Panc1 (cell line): ENCODE data around the gene GPHN. TPM values are rescaled to one million over a fixed set of nuclear protein-coding genes. Genes with fewer than 3 reads are reported as not detected.

ENCODE experiments used
- ATAC-seq: fragments of 200-7000 bp; cut with Tn5 transposase; 2 replicates; pipeline ENCODE4 v1.9.1; 2020; ENCODE audit warnings: mild to moderate bottlenecking, moderate library complexity
- BruUV-seq: library from RNA; stranded (reverse); fragments of 400-500 nt; replicated peaks from 2 replicates; lab custom pipeline; 2021; lab: Mats Ljungman, UMichigan
- CTCF ChIA-PET: fragments of 300-600 bp; sonication (Branson Sonifier 250); formaldehyde crosslinking; loops from one replicate; lab custom pipeline; 2022; ENCODE audit warnings: antibody characterized with exemption; lab: Charles Lee
- POLR2A ChIA-PET: fragments of 300-600 bp; sonication (Branson Sonifier 250); formaldehyde crosslinking; loops from one replicate; lab custom pipeline; 2022; ENCODE audit warnings: antibody characterized with exemption; lab: Charles Lee
- DNase-seq: peaks from one replicate; pipeline ENCODE4 v3.0.0-alpha.2; 2010; ENCODE audit warnings: low read depth, low spot score
- H3K27ac ChIP-seq: 2 replicates; pipeline ENCODE4 v1.5.1; 2011; ENCODE audit warnings: mild to moderate bottlenecking, low read length, inconsistent platforms
- H3K27me3 ChIP-seq: fragments of 200-500 bp; sonication (Bioruptor generic); 2 replicates; pipeline ENCODE4 v1.6.0; 2014; ENCODE audit warnings: low read length, inconsistent platforms; ENCODE audit not compliant: control insufficient read depth, insufficient read depth
- H3K36me3 ChIP-seq: fragments of 200-500 bp; sonication (Bioruptor generic); 2 replicates; pipeline ENCODE4 v1.5.1; 2014; ENCODE audit warnings: inconsistent platforms, mild to moderate bottlenecking, low read length, moderate library complexity; ENCODE audit not compliant: control insufficient read depth, insufficient read depth
- H3K4me1 ChIP-seq: 2 replicates; pipeline ENCODE4 v1.5.1; 2011; ENCODE audit warnings: inconsistent platforms, mild to moderate bottlenecking, low read length, moderate library complexity; ENCODE audit not compliant: control insufficient read depth, insufficient read depth
- H3K4me3 ChIP-seq, 2 experiments: 2 replicates each; pipeline ENCODE4 v1.5.1; 2011 to 2012; ENCODE audit warnings: low read depth in 2 of 2, low read length in 2 of 2, mild to moderate bottlenecking in 2 of 2, inconsistent platforms in 1 of 2, moderate library complexity in 1 of 2
- H3K9me3 ChIP-seq: fragments of 200-500 bp; sonication (Bioruptor generic); 2 replicates; pipeline ENCODE4 v1.5.1; 2014; ENCODE audit warnings: low read depth, mild to moderate bottlenecking, inconsistent platforms, low read length, moderate library complexity; ENCODE audit not compliant: control insufficient read depth, insufficient read depth
- CTCF ChIP-seq: fragments of 450-650 bp; IDR thresholded peaks from 2 replicates; pipeline ENCODE4 v1.5.1; 2017; ENCODE audit warnings: mild to moderate bottlenecking
- POLR2AphosphoS5 ChIP-seq: IDR thresholded peaks from 2 replicates; pipeline ENCODE4 v1.6.1; 2012; ENCODE audit warnings: mild to moderate bottlenecking, low read depth, low read length, moderate library complexity
- REST ChIP-seq, 2 experiments: IDR thresholded peaks; 2 replicates each; pipeline ENCODE4 v1.6.1; 2011 to 2012; ENCODE audit warnings: low read depth in 2 of 2, control low read depth in 1 of 2, low read length in 1 of 2, mild to moderate bottlenecking in 1 of 2, moderate library complexity in 1 of 2; ENCODE audit not compliant: insufficient read depth in 1 of 2
- SIN3A ChIP-seq: IDR thresholded peaks from 2 replicates; pipeline ENCODE4 v1.6.1; 2012; ENCODE audit warnings: low read depth, mild to moderate bottlenecking, low read length, moderate library complexity, borderline replicate concordance; ENCODE audit not compliant: insufficient read depth
- TCF7L2 ChIP-seq: IDR thresholded peaks from 2 replicates; pipeline ENCODE4 v1.6.1; 2011; ENCODE audit warnings: mild to moderate bottlenecking, low read depth, low read length, inconsistent platforms
- in situ Hi-C: cut with HindIII; loops from 2 replicates; pipeline ENCODE4 v1.10.0; 2016; ENCODE audit warnings: low sequenced_read_pairs, low pct_unique_long_range_greater_than_20kb
- intact Hi-C: fragments of 100-400 bp; cut with micrococcal nuclease; formaldehyde crosslinking; loops from one replicate; pipeline ENCODE4 v1.10.0; 2022; ENCODE audit not compliant: unreplicated experiment
- total RNA-seq: library from RNA; stranded (reverse); gene quantifications from one replicate; pipeline ENCODE4 v1.2.1, GENCODE V29; 2021; ENCODE audit not compliant: unreplicated experiment

The GPHN gene
- total RNA-seq, 1 experiment from 2014 or later = 26.6 TPM

DNA sequence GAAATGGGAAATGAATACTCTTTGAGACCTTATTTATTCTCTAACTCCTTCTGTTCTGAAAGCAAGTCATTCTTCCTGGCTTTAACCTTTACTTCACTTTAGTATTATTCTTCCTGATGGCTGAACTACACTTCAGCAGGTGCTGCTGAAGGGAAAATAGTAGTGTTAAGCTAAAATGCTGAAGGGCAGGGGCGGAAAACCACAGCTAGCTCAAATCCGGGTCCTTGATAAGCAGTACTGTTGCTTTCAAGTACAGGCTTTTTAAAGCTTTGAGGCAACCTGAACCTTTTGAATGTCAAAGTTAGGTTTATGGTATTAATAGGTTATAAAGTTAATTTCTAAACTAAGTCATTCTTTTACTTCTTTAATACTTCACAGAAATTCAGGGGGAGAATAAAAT is 11.0 kb upstream of the GPHN start:
- TF ChIP-seq SIN3A (no peak), TCF7L2 (no peak), CTCF (no peak), REST (IDR thresholded peaks at IDR 0.05; ENCODE audit: insufficient read depth in 1 of 2, low read depth in 2 of 2, low read length in 1 of 2) (no peak), POLR2AphosphoS5 (no peak)
- no peak for ATAC-seq
- Histone ChIP-seq H3K36me3 (no peaks in the 10 kb centered on the region), H3K27me3 (no peaks in the 10 kb centered on the region), H3K4me3 (no peak overlapping the region), H3K27ac (no peak overlapping the region), H3K9me3 (no peaks in the 10 kb centered on the region), H3K4me1 (peaks cover 2% of the 10 kb centered on the region; the same call in 1 of the 2 replicates)
- no TSS peak for BruUV-seq
- DNase-seq = no peak
- intact Hi-C loops (loop anchor here (10.0 kb wide), 1 partner anchor 618 kb away; no protein-coding TSS in a partner anchor), in situ Hi-C loops (no loop called here)
- ChIA-PET CTCF (no interaction called here), POLR2A (no interaction called here)

DNA sequence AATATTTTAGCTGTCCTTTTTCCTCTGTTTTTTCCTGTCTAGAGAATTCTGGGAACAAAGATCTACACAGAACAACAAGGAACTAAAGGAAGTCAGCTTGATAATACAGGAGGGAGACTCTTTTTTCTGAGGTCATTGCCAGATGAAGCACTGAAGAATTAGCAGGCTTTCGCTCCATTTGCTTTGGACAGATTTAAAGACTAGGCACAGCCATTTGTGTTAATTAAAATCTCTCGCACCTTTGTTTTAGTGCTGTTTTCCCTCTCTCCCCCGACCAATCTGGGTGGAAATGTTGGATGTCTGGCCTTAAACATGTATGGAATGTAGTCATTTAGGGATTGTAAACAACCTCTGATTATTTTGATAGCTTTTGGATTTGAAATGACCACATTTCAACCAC is 9.6 kb upstream of the GPHN start:
- TF ChIP-seq CTCF (no peak), SIN3A (no peak), POLR2AphosphoS5 (no peak), TCF7L2 (no peak), REST (IDR thresholded peaks at IDR 0.05; ENCODE audit: insufficient read depth in 1 of 2, low read depth in 2 of 2, low read length in 1 of 2) (no peak)
- no peak overlapping the region for H3K27ac ChIP-seq
- ChIA-PET POLR2A (interaction anchor here (0.7 kb wide), 2 partner anchors 10 to 1060 kb away, joined by 4 to 5 read pairs; partner anchors contain the start of gene GPHN), CTCF (interaction anchor here (0.9 kb wide), 1 partner anchor 9 kb away, joined by 7 read pairs; the partner anchor contains the start of gene GPHN)
- no peak for DNase-seq
- no TSS peak for BruUV-seq
- H3K9me3 ChIP-seq = no peaks in the 10 kb centered on the region
- H3K36me3 ChIP-seq = no peaks in the 10 kb centered on the region
- no peak for ATAC-seq
- H3K27me3 ChIP-seq = no peaks in the 10 kb centered on the region
- intact Hi-C loops (loop anchor here (10.0 kb wide), 1 partner anchor 616 kb away; no protein-coding TSS in a partner anchor), in situ Hi-C loops (no loop called here)
- H3K4me1 ChIP-seq = peaks cover 2% of the 10 kb centered on the region; the same call in 1 of the 2 replicates
- H3K4me3 ChIP-seq = no peak overlapping the region
